Measurements from ENCODE around the gene DENND1A. TPM values are rescaled to one million over a fixed set of nuclear protein-coding genes. Genes with fewer than 3 reads are reported as not detected.

DENND1A gene
- total RNA-seq, 2 experiments from 2014 or later = 21.9 to 23.3 TPM

DNA sequence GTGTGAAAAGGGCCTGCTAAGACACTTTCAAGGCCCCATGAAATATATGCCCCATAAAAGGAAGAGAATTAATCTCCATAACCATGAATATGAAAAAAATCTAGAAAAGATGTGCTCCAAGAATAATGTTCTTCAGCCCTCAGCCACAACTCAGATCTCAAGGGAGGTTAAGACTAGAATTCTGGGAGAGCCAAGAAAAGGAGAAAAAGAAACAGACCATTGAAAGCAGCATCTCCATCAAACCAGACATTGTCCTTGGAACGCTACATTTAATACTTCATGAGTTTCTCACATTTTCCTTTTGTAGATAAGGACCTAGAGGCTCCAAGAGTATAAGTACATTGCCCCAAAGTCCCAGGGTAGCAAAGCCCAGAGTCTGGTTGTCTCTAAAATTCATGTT is 270.6 kb downstream of the DENND1A start:
- Mint-ChIP-seq H3K36me3 (ENCODE audit: low read depth) (peaks cover 24% of the 10 kb centered on the region), H3K27ac (no peak overlapping the region), H3K27me3 (no peaks in the 10 kb centered on the region), H3K9me3 (peaks cover 14% of the 10 kb centered on the region), H3K4me3 (no peak overlapping the region), H3K4me1 (ENCODE audit: low read depth) (no peaks in the 10 kb centered on the region)
- no peak for ATAC-seq
- TF ChIP-seq, protein P1, sequence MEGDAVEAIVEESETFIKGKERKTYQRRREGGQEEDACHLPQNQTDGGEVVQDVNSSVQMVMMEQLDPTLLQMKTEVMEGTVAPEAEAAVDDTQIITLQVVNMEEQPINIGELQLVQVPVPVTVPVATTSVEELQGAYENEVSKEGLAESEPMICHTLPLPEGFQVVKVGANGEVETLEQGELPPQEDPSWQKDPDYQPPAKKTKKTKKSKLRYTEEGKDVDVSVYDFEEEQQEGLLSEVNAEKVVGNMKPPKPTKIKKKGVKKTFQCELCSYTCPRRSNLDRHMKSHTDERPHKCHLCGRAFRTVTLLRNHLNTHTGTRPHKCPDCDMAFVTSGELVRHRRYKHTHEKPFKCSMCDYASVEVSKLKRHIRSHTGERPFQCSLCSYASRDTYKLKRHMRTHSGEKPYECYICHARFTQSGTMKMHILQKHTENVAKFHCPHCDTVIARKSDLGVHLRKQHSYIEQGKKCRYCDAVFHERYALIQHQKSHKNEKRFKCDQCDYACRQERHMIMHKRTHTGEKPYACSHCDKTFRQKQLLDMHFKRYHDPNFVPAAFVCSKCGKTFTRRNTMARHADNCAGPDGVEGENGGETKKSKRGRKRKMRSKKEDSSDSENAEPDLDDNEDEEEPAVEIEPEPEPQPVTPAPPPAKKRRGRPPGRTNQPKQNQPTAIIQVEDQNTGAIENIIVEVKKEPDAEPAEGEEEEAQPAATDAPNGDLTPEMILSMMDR (IDR thresholded peaks at IDR 0.05) = no peak
- POLR2A ChIA-PET = interaction anchor here (0.6 kb wide), 1 partner anchor 243 kb away, joined by 3 read pairs; no protein-coding TSS in a partner anchor
- intact Hi-C loops (cut with micrococcal nuclease) = no loop called here
- no peak for DNase-seq
- CTCF ChIA-PET = no interaction called here

DNA sequence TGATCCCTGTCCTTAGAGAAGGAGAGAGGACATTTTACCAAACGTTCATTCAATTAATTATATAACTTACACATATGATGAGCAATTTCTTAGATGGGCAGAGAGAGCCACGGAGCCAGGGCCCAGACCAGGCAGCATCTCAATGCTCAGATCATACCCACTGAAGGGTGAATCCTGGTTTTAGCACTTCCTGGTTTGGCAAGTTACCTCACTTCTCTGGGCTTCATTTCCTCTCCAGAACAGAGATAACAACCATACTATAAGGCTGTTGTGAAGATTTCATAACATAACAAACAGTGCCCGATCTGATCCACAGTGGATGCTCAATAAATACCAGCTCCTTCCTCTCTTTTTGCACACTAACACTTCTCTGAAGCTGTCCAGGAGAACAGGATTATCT is 271.1 kb downstream of the DENND1A start:
- CTCF ChIA-PET = interaction anchor here (1.0 kb wide), 1 partner anchor 136 kb away, joined by 3 read pairs; no protein-coding TSS in a partner anchor
- POLR2A ChIA-PET = no interaction called here
- Mint-ChIP-seq H3K9me3 (peaks cover 12% of the 10 kb centered on the region), H3K27me3 (no peaks in the 10 kb centered on the region), H3K36me3 (ENCODE audit: low read depth) (peaks cover 21% of the 10 kb centered on the region), H3K4me1 (ENCODE audit: low read depth) (no peaks in the 10 kb centered on the region), H3K4me3 (no peak overlapping the region), H3K27ac (no peak overlapping the region)
- DNase-seq (no peak), ATAC-seq (no peak)
- intact Hi-C loops (cut with micrococcal nuclease) = no loop called here
- TF ChIP-seq, protein P1 (IDR thresholded peaks at IDR 0.05) = no peak

DNA sequence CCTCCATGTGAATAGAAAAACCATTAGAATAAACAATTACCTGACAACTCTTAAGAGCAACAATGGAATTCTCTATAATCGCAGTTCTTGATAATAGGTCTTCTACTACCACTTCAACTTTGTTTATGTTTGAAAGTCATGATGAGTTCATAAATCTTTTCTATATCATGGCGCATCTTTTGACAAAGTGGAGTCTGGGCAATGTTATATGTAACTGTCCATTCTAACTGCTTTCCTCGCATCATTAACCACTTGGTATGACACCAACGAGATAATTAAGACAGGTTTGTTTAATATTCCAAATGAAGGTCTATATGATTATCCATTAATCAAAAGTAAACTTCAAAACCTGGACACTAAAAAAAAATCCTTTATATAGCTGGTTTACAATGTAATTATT is 272.0 kb downstream of the DENND1A start:
- H3K4me1 Mint-ChIP-seq (ENCODE audit: low read depth) = no peaks in the 10 kb centered on the region
- intact Hi-C loops (cut with micrococcal nuclease) = no loop called here
- no peak overlapping the region for H3K4me3 Mint-ChIP-seq
- H3K27ac Mint-ChIP-seq = no peak overlapping the region
- no peaks in the 10 kb centered on the region for H3K27me3 Mint-ChIP-seq
- DNase-seq = no peak
- no peak for ATAC-seq
- peaks cover 11% of the 10 kb centered on the region for H3K9me3 Mint-ChIP-seq
- TF ChIP-seq, protein P1 (IDR thresholded peaks at IDR 0.05) = no peak
- ChIA-PET POLR2A (no interaction called here), CTCF (interaction anchor here (1.0 kb wide), 1 partner anchor 135 kb away, joined by 3 read pairs; no protein-coding TSS in a partner anchor)
- H3K36me3 Mint-ChIP-seq (ENCODE audit: low read depth) = peaks cover 18% of the 10 kb centered on the region

DNA sequence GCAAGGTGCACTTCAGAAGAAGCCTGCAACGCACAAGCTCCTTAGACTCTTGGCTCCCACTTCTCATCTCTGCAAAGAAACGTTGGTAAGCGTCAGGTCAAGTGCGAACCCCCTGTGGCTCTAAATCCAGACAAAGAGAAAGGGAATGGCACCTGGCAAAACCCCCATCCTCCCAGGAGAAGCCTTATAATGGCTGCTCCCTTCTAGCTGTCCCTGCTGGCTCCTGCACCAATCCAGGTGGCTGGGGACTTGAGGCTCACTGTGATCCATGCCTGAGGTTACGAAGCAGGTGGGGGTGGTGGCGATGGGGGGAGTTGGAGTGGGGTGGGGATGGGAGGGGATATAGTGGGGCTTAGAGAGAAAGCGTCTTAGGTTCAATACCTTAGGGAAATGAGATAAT is 272.8 kb downstream of the DENND1A start:
- Mint-ChIP-seq H3K9me3 (peaks cover 6% of the 10 kb centered on the region), H3K27me3 (no peaks in the 10 kb centered on the region), H3K4me1 (ENCODE audit: low read depth) (no peaks in the 10 kb centered on the region), H3K4me3 (no peak overlapping the region), H3K27ac (no peak overlapping the region), H3K36me3 (ENCODE audit: low read depth) (peaks cover 10% of the 10 kb centered on the region)
- DNase-seq (no peak), ATAC-seq (no peak)
- intact Hi-C loops (cut with micrococcal nuclease) = no loop called here
- ChIA-PET POLR2A (no interaction called here), CTCF (no interaction called here)
- TF ChIP-seq, protein P1 (IDR thresholded peaks at IDR 0.05) = no peak

DNA sequence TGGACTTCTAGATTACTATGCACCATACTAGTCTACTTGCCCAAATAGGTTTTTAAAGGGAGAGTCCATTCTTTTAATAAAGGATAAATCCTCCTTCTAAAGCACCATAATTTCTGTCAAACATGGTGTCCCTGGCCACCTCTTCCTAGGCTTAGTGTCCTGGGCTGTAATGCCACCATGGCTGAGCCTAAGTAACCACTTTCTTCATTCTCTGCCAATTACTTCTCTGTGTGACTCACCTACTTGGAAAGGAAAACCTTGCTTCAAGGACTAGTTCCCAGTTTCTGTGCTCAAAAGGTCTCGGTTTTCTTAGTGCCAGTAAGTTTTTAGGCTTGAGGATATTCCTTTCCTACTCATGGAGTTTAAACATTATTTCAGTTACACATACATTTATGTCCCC is 273.4 kb downstream of the DENND1A start:
- no peak overlapping the region for H3K4me3 Mint-ChIP-seq
- H3K9me3 Mint-ChIP-seq = peaks cover 1% of the 10 kb centered on the region
- no peak overlapping the region for H3K27ac Mint-ChIP-seq
- H3K4me1 Mint-ChIP-seq (ENCODE audit: low read depth) = no peaks in the 10 kb centered on the region
- no peaks in the 10 kb centered on the region for H3K27me3 Mint-ChIP-seq
- peaks cover 8% of the 10 kb centered on the region for H3K36me3 Mint-ChIP-seq (ENCODE audit: low read depth)
- ChIA-PET CTCF (no interaction called here), POLR2A (no interaction called here)
- intact Hi-C loops (cut with micrococcal nuclease) = no loop called here
- TF ChIP-seq, protein P1 (IDR thresholded peaks at IDR 0.05) = no peak
- ATAC-seq (no peak), DNase-seq (no peak)

Measured in activated CD8-positive, alpha-beta T cell treated with anti-CD3 and anti-CD28 coated beads for 36 hours (primary cell).